HFF-Myc (cell line): Measurements from ENCODE around the gene VPS18.

Experiments used
- DNase-seq: peaks from one replicate; pipeline ENCODE4 v3.0.0-alpha.2; 2011; ENCODE audit warnings: low read depth; ENCODE audit errors: extremely low read depth
- H3K4me3 ChIP-seq: replicated peaks from 2 replicates; pipeline ENCODE4 v1.5.1; 2011; ENCODE audit warnings: low read depth, mild to moderate bottlenecking, control low read depth, low read length
- TF ChIP-seq, protein P1 (sequence below): IDR thresholded peaks from 2 replicates; pipeline ENCODE4 v1.5.1; 2012; ENCODE audit warnings: mild to moderate bottlenecking, low read depth, low read length, control low read depth; ENCODE audit errors: missing control alignments

The VPS18 gene

GRCh38 chr15:40949756-40950207 is 55.5 kb downstream of the VPS18 start:
- TF ChIP-seq, protein P1, sequence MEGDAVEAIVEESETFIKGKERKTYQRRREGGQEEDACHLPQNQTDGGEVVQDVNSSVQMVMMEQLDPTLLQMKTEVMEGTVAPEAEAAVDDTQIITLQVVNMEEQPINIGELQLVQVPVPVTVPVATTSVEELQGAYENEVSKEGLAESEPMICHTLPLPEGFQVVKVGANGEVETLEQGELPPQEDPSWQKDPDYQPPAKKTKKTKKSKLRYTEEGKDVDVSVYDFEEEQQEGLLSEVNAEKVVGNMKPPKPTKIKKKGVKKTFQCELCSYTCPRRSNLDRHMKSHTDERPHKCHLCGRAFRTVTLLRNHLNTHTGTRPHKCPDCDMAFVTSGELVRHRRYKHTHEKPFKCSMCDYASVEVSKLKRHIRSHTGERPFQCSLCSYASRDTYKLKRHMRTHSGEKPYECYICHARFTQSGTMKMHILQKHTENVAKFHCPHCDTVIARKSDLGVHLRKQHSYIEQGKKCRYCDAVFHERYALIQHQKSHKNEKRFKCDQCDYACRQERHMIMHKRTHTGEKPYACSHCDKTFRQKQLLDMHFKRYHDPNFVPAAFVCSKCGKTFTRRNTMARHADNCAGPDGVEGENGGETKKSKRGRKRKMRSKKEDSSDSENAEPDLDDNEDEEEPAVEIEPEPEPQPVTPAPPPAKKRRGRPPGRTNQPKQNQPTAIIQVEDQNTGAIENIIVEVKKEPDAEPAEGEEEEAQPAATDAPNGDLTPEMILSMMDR, result no peak
- DNase-seq, result no peak
- H3K4me3 ChIP-seq, result no peak overlapping the region

DNA sequence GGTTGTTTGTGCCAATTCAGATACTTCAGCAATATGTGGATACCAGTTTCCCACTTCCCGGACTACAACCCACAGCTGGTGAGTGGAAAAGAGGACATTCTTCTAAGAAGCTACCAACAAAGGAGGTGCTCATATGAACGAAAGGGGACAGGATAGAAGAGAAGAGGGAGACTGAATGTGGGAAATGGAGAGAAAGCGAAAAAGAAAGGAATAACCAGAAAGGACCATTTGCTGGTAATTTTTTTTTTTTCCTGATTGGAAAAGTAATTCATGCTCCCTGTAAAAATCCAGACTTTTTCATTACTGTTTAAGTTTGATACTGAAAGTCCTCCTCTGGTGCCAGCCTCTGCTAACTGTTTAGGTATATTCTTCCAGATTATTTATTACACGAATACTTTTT is 57.5 kb downstream of the VPS18 start:
- TF ChIP-seq, protein P1, result no peak
- H3K4me3 ChIP-seq, result no peak overlapping the region
- DNase-seq, result no peak

DNA sequence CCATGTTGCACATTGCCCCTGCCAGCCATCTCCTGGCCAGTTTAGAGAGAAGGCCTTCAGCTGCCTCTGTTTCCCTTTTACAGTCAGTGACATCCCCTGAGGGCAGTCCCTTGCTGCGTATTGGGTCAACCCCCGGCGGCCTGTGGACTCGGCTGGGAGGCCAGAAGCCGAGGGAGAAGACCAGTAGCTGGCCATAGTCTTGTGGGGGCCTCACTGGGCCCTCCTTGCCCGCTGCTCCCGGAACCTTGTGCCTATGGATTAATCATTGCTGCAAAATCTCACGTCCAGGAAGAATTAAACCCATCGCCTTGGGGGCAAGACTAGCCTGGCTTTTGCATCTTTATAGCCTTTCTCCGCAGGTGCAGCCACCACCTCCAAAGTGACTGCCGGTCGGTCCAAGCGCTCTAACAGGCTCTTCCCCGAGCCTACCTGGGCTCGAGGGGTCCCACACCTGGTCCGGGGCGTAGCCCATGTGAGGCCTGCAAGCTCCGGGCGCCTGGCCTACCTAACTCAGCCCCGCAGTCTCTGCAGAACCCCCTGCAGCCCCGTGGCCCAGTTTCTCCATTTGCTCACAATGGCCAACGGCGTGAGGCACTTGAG is 58.2 kb downstream of the VPS18 start:
- H3K4me3 ChIP-seq, result peak overlapping the region; percentile 56
- no peak for DNase-seq
- TF ChIP-seq, protein P1, result no peak

DNA sequence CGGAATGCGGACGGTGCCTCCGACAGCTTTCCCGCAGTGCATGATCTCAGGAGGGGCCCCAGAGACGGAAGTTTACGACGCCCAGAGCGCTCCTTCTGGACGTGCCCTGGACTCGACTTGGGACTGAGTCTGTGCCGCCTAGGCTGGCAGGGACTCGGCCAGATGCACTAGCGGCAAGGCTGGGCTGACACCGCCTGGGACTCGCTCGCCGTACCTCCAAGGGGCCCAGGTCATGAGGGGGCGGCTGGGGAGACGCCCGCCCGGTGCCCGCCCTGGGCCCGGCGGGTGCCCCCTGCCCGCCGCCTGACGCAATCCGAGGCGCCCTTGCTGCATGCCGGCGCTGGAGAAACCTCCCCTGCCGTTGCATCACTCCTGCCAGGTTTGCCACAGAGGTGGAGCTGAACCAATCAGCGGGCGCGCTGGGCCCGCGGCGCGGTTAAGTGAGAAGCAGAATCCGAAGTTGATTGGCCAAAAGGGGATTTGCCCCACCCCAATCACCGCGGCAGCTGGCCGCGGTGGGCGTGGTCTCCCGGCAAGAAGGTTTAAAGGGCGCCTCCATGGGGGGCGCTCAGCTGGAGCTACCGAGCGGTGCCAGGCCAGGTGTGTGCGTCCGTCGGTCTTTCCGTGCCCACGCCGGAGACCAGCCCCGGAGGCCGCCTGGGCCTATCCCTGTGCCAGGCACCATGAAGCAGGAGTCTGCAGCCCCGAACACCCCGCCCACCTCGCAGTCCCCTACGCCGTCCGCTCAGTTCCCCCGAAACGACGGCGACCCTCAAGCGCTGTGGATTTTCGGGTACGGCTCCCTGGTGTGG is 58.9 kb downstream of the VPS18 start, which contains the start of gene CHAC1:
Gene CHAC1, plus strand, starts transcription at position 571 of the 812 bp plus-strand sequence. Its CDS starts 113 bp downstream, at position 684.
- TF ChIP-seq, protein P1, result no peak
- peak; percentile 73 for DNase-seq
- H3K4me3 ChIP-seq, result peak within 1 kb of the TSS; percentile 56
